Left colon (tissue), 2 donors: ENCODE results near the gene MYO9A. TPM values are rescaled to one million over a fixed set of nuclear protein-coding genes. Genes with fewer than 3 reads are reported as not detected.

Experiments
- ATAC-seq: fragments of 200-7000 bp; cut with Tn5 transposase; one replicate; pipeline ENCODE4 v1.9.1; 2020; ENCODE audit warnings: mild to moderate bottlenecking, moderate library complexity
- DNase-seq, 2 donors: peaks; one replicate each; pipeline ENCODE4 v3.0.0-alpha.2; 2020
- intact Hi-C, 2 donors: fragments of 100-400 bp; cut with DNase I in 1 of 2; cut with micrococcal nuclease in 1 of 2; formaldehyde crosslinking; loops; one replicate each; pipeline versions ENCODE4 v1.11.2 to v1.14.0; 2022; cut with DNase I, micrococcal nuclease
- total RNA-seq, 2 donors: library from RNA; stranded (reverse); fragmentation: NEBNext Ultra II Directional; extraction: Animal tissue kit (Norgen Biotek cat#: 25700); gene quantifications; one replicate each; pipeline ENCODE4 v1.2.1, GENCODE V29; 2021
- donor health status: DM: no; HTN: no; CAD: no.
- donor health status: DM: yes; HTN: yes; CAD: no.

The MYO9A gene
- total RNA-seq, 2 donors from 2014 or later: 43.1 to 45.6 TPM

DNA sequence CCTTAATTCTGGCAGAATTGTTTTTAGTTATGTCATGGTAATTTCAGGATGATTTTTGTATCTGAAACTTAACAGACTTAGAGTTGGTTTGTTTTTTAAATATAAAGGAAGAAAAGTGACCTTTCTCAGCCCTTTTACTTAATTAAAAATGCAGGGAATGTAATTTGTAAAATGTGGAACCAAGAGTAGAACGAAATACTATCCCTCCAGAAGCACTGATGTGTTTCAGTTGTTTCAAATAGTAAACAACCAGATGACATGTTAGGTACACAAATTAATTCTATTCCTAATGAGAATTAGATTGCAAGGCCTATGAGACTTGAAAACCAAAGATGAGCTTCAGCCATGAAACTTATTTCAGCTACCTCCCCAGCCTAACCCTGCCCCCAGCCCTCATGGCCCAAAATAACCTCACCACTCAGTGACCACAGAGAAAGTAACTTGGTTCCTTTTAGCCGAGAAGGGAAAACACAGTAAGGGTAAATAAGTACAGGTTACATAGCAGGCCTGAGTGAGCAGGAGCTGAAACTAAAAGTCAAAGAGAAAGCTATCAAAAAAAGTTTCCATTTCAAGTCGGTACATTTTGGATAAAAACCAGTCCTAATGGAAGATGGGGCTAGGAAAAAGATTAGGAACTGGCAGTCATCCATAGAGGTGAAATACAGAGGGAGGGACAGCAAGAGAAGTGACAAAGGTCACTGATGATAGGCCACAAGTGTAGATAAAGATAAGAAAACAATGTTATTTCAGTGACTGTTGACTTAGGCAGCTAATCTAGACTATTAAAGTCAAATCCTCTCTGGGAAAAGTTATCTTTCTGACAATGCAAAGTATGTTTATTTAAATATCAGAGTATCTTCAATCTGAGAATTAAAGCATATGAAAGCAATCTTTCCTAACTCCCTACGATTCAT, 23.5 kb upstream of the MYO9A start:
- ATAC-seq: peak; percentile 96
- intact Hi-C loops: no loop called here
- no peak for DNase-seq

GRCh38 chr15:72140088-72140487, 22.1 kb upstream of the MYO9A start:
- intact Hi-C loops: no loop called here
- ATAC-seq (no peak), DNase-seq (no peak)

- DNase-seq: no peak
- intact Hi-C loops: no loop called here
- no peak for ATAC-seq
Measured at GRCh38 chr15:72139667-72140066, 21.7 kb upstream of the MYO9A start.

- intact Hi-C loops: no loop called here
- DNase-seq (no peak), ATAC-seq (peak; percentile 31)
Measured at GRCh38 chr15:72136170-72137051, 18.5 kb upstream of the MYO9A start.

GRCh38 chr15:72135719-72136118, 17.8 kb upstream of the MYO9A start:
- DNase-seq (no peak), ATAC-seq (peak; percentile 62)
- intact Hi-C loops: no loop called here

GRCh38 chr15:72133211-72133610, 15.3 kb upstream of the MYO9A start:
- ATAC-seq (no peak), DNase-seq (no peak)
- intact Hi-C loops: no loop called here

DNA sequence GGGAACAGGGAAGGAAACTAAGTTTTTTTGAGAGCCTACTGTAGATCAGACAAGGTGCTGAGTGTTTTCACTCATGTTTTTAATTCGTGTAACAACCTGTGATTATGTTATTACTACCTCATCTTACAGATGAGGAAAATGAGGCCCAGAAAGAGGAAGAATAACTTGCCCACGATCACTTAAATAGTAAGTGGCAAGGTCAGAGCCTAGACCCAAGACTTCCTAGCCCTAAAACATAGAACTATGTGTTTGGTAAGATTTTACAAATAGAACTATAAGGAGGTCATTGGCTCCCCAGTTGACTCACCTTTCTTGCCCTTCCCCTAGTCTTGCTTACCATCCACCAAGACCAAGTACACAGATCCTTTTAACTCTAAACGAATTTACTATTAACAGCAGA, 14.0 kb upstream of the MYO9A start:
- no peak for DNase-seq
- intact Hi-C loops: no loop called here
- no peak for ATAC-seq

DNA sequence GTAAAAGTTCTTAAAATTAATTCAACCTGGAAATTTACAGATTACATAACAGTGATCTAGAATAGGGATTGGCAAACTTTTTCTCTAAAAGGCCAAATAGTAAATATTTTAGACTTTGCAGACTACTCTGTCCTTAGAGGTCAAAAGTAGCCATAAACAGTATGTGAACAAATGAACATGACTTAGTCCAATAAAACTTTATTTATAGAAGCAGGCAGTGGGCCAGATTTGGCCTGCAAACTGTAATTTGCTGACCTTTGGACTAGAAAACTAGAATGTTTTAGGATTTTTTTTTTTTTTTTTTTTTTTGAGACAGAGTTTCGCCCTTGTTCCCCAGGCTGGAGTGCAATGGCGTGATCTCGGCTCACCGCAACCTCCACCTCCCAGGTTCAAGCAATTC, 12.3 kb upstream of the MYO9A start:
- peak in 1 of 2 donors; percentile 18 for DNase-seq
- intact Hi-C loops: no loop called here
- ATAC-seq: peak; percentile 90

- intact Hi-C loops: no loop called here
- ATAC-seq (no peak), DNase-seq (no peak)
Measured at GRCh38 chr15:72128359-72128758, 10.4 kb upstream of the MYO9A start.

DNA sequence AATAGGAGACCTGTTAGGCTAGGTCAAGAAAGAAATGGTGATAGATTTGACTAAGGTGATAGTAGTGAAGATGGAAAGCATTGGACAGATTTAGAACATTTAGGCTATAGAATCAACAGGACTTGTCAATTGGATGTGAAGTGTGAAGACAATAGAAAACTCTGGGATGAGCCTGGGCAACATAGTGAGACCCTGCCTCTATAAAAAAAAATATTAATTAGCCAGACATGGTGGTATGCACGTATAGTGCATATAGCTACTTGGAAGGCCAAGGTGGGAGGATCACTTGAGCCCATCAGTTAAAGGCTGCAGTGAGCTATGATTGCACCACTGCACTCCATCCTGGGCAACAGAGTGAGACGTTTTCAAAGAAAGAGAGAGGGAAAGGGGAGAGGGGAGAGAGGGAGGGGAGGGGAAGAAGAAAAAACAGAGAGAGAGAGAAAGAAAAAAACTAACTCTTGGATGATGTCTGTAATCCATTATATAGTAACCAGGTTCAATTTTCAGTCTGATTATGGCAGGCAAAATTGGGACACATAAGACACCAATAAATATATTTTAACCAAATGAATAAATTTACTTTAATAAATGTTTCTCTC, 9.9 kb upstream of the MYO9A start:
- DNase-seq (no peak), ATAC-seq (no peak)
- intact Hi-C loops: no loop called here

DNA sequence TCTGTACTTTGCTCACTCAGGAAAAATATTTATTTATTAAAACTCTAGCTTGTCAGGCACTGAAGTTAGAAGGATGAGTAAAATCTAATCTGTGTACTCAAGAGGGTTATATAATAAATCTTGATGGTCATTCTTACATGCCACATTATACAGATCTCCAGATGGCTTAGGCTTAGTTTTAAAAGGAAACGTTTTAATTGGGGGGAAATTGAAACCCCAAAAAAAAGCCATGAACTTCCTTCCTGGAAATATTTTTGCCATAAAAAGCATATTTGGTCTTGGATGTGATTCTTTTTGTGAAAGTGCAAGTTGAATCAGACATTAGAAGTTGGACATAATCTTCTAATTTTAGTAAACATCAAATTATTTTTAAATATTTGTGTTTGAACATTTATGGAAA, 6.3 kb upstream of the MYO9A start:
- no peak for ATAC-seq

DNA sequence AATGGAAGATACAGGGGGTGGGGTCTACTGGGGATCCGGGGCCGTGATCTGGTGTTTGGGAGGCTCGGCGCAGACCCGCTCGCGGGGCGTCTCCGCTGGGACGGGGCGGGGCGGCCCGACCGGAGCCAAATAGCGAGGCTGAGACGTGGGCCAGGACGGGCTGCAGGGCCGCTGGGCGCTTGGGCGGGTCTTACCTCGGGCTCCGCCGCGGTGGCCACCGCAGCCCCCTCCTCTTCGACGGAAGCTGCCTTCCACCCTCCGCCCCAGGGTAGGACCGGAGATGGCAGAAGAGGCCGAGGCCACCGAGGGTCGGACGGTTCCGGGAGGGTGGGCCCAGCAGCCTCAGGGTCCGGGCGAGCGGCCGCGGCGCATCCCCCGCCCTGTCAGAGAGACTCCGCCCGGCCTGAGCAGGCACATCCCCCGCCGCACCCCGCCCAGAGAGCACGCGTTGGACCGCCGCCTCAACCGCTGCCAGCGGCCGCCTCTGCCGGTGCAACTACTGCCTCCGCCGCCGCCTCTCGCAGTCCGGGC, 399 bp downstream of the MYO9A start:
- intact Hi-C loops: no loop called here

More for the DNA sequence above, 6.3 kb upstream of the MYO9A start:
- DNase-seq: no peak
- intact Hi-C loops: no loop called here

DNA sequence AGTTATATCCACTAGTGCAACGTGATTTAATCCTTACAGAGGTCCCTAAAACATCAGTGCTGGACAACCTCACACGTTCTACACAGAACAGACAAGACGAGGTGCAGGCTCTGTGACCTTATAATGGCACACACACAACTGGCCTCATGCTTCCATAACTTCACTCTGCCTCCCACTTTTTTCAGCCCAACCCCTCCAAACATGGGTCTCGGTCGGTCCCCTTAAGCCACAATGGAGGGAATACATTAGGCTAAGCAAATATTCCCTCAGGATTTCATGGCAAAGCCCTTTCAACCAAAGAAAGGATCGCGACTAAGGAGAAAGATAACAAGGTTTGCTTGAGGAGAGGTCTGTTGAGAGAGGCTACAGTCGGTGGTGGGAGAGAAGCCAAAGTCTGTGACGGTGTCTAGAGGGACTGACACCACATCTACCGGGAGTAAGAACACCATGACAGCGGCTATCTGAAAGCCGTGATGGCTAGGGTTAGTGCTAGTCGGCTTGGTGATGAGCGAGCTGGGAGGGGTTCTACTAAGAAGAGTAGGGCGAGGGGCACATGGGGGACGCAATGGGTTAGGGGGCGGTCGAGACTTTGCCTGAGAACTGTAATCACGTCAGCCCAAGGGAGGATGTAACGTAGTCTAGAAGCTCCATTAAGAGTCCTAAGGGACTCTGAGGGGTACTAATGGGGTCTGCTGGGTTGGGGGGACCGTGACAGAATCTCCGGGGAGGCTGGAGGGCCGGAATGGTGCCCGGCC, 1.0 kb downstream of the MYO9A start:
- intact Hi-C loops: no loop called here
- ATAC-seq (peak; percentile 10), DNase-seq (peak in 1 of 2 donors; percentile 37)

More for the DNA sequence above, 399 bp downstream of the MYO9A start:
- DNase-seq (peak; percentile 75 to 81), ATAC-seq (peak; percentile 77)

DNA sequence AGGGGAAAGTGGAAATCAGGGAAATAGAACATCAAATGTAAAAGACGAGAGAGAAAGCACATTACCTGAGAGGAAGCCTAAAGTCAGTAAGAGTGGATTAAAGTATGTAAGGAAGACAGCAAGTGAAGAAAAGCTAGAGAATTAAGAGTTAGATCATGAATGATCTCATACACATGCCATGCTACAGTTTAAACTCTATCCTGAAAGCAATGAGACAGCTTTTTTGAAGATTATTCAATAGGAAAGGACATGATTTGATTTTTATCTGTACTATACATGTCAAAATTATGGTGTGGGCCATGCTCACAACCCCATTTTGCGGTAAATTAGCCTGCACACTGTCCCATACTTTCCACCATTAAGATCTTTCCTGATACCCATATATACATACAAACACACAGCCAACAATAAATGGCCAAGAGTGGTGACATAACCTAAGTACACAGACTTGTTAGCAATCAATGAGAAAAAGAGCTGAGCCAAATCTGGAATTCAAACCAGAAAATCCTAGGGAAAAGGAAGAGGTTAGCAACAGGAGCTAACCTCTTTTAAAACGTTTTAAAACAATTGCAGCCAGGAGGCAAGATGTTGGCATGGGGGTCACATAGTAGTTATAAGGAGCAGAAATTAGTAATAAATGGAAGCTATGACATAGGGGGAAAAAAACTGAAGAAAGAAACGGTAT, 4.5 kb downstream of the MYO9A start:
- no peak for DNase-seq
- intact Hi-C loops: no loop called here
- ATAC-seq: no peak

DNA sequence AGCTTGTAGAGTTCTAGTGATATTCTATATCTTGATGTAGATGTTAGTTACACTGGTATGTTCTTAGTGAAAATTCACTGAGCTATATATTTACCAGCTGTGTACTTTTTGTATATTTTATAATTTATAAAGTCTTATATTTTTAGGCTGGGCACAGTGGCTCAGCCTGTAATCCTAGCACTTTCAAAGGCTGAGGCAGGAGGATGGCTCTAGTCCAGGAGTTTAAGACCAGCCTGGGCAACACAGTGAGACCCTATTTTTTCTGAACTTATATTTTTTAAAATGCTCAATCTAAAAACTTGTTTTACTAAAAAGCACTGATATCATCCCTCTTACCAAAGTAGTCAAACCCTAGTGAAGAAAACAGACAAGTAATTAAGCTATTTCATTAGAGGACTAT, 5.1 kb downstream of the MYO9A start:
- ATAC-seq (no peak), DNase-seq (no peak)
- intact Hi-C loops: no loop called here

GRCh38 chr15:72112116-72112515, 5.8 kb downstream of the MYO9A start:
- intact Hi-C loops: no loop called here
- ATAC-seq (no peak), DNase-seq (no peak)

DNA sequence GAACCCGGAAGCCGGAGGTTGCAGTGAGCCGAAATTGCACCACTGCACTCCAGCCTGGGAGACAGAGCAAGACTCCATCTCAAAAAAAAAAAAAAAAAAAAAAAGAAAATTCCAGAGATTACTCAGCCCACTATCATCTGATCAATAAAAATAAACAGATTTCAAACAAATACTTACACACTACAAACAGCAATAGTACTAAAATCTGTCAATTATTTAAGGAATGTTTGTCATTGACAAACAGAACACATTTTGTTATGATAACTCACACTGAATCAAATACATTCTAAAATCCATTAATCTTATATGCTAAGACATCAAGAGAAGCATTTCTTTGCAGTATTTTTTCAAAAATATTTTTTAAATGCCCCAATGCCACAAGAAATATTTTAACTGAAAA, 7.6 kb downstream of the MYO9A start:
- ATAC-seq (no peak), DNase-seq (no peak)
- intact Hi-C loops: no loop called here

DNA sequence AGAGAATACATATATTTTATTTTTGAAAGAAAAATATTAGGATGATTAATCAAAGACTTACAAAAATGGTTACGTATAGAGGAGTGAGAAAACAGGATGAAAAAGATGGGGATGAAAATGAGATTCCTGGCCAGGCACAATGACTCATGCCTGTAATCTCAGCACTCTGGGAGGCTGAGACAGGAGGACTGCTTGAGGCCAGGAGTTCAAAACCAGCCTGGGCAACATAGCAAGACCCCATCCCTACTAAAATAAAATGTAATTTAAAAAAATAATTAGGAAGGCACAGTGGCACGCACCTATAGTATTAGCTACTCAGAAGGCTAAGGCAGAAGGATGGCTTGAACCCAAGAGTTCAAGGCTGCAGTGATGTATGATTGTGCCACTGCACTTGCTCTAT, 11.9 kb downstream of the MYO9A start:
- ATAC-seq (no peak), DNase-seq (no peak)
- intact Hi-C loops: no loop called here
